Measurements from ENCODE around the gene B2M. TPM values are rescaled to one million over a fixed set of nuclear protein-coding genes. Genes with fewer than 3 reads are reported as not detected.
"Not testable (repeated sequence)": the region's sequence is repeated elsewhere in the genome, so short reads cannot be mapped to it uniquely, and the experiment has no call there.

The B2M gene
- total RNA-seq (2014; rRNA removed; shearing (Covaris generic)), result 5,194 and 5,459 TPM in 2 replicates

GRCh38 chr15:44711096-44711742 is at the start of gene B2M, which contains the start of gene PATL2:
Gene B2M (plus strand): TSS chr15:44711517. CDS start chr15:44711547, 30 bp downstream.
Gene PATL2 (minus strand): TSS chr15:44711323. CDS start chr15:44676490, 34,833 bp downstream.
- DNase-seq (ENCODE audit: low spot score), result peak; percentile 96

- DNase-seq (ENCODE audit: low spot score), result no peak
Measured at GRCh38 chr15:44661576-44661975, 49.7 kb upstream of the B2M start.

- peak; percentile 30 for DNase-seq (ENCODE audit: low spot score)
Measured at GRCh38 chr15:44662478-44663409, 48.6 kb upstream of the B2M start.

- peak; percentile 97 for DNase-seq (ENCODE audit: low spot score)
Measured at GRCh38 chr15:44663410-44664308, 47.7 kb upstream of the B2M start, which contains the start of gene SPG11. Gene SPG11 (minus strand): TSS chr15:44663662. CDS start chr15:44663647, 15 bp downstream.

- DNase-seq (ENCODE audit: low spot score), result no peak
Measured at GRCh38 chr15:44666210-44667038, 44.9 kb upstream of the B2M start.

- no peak for DNase-seq (ENCODE audit: low spot score)
Measured at GRCh38 chr15:44667039-44667360, 44.3 kb upstream of the B2M start.

GRCh38 chr15:44668921-44669320 is 42.4 kb upstream of the B2M start:
- no peak for DNase-seq (ENCODE audit: low spot score)

GRCh38 chr15:44670087-44670950 is 41.0 kb upstream of the B2M start:
- DNase-seq (ENCODE audit: low spot score), result no peak

GRCh38 chr15:44673639-44674038 is 37.7 kb upstream of the B2M start:
- no peak for DNase-seq (ENCODE audit: low spot score)

GRCh38 chr15:44675911-44676310 is 35.4 kb upstream of the B2M start:
- no peak for DNase-seq (ENCODE audit: low spot score)

GRCh38 chr15:44676676-44677075 is 34.6 kb upstream of the B2M start:
- no peak for DNase-seq (ENCODE audit: low spot score)

- no peak for DNase-seq (ENCODE audit: low spot score)
Measured at GRCh38 chr15:44682211-44682610, 29.1 kb upstream of the B2M start.

- peak; percentile 80 for DNase-seq (ENCODE audit: low spot score)
Measured at GRCh38 chr15:44682809-44683682, 28.3 kb upstream of the B2M start.

GRCh38 chr15:44689318-44689717 is 22.0 kb upstream of the B2M start:
- not testable (repeated sequence) for DNase-seq (ENCODE audit: low spot score)

GRCh38 chr15:44690245-44690644 is 21.1 kb upstream of the B2M start:
- DNase-seq (ENCODE audit: low spot score), result not testable (repeated sequence)

- DNase-seq (ENCODE audit: low spot score), result no peak
Measured at GRCh38 chr15:44692659-44693058, 18.7 kb upstream of the B2M start.

- no peak for DNase-seq (ENCODE audit: low spot score)
Measured at GRCh38 chr15:44694416-44694815, 16.9 kb upstream of the B2M start.

- no peak for DNase-seq (ENCODE audit: low spot score)
Measured at GRCh38 chr15:44695294-44695693, 16.0 kb upstream of the B2M start.

GRCh38 chr15:44697014-44697413 is 14.3 kb upstream of the B2M start:
- DNase-seq (ENCODE audit: low spot score), result no peak
